Stimulated activated CD8-positive, alpha-beta memory T cell treated with anti-CD3 and anti-CD28 coated beads, Interleukin-12 subunit alpha, Interleukin-12 subunit beta, amount 100 ng/mL, for 24 hours (primary cell): ENCODE results near the gene KCNAB1.
"Not testable (repeated sequence)": the region's sequence is repeated elsewhere in the genome, so short reads cannot be mapped to it uniquely, and the experiment has no call there.

Experiments used
- DNase-seq: peaks from one replicate; pipeline ENCODE4 v3.0.0-alpha.2; 2020; ENCODE audit errors: extremely low read depth

KCNAB1 gene

GRCh38 chr3:156539051-156539450 lies 418.7 kb downstream of the KCNAB1 start:
- no peak for DNase-seq

- no peak for DNase-seq
Observed at GRCh38 chr3:156539802-156540201, 419.4 kb downstream of the KCNAB1 start.

GRCh38 chr3:156542101-156543042 lies 422.0 kb downstream of the KCNAB1 start:
- DNase-seq = no peak

- DNase-seq = no peak
Observed at GRCh38 chr3:156543043-156543555, 422.7 kb downstream of the KCNAB1 start.

GRCh38 chr3:156547637-156548036 lies 427.3 kb downstream of the KCNAB1 start:
- DNase-seq = no peak

GRCh38 chr3:156548041-156548687 lies 427.8 kb downstream of the KCNAB1 start:
- no peak for DNase-seq

- no peak for DNase-seq
Observed at GRCh38 chr3:156548902-156549301, 428.5 kb downstream of the KCNAB1 start.

GRCh38 chr3:156551261-156551660 lies 430.9 kb downstream of the KCNAB1 start:
- no peak for DNase-seq

GRCh38 chr3:156551746-156552145 lies 431.4 kb downstream of the KCNAB1 start:
- no peak for DNase-seq

GRCh38 chr3:156552973-156553372 lies 432.6 kb downstream of the KCNAB1 start:
- DNase-seq = no peak

- DNase-seq = no peak
Observed at GRCh38 chr3:156553705-156554356, 433.5 kb downstream of the KCNAB1 start.

- no peak for DNase-seq
Observed at GRCh38 chr3:156554515-156554841, 434.1 kb downstream of the KCNAB1 start.

GRCh38 chr3:156554842-156555687 lies 434.7 kb downstream of the KCNAB1 start, which contains the start of gene SSR3:
Gene SSR3, minus strand, starts transcription at chr3:156555117. Its CDS starts 28 bp downstream, at chr3:156555089.
- peak; percentile 99 for DNase-seq

GRCh38 chr3:156558389-156558788 lies 438.0 kb downstream of the KCNAB1 start:
- DNase-seq = no peak

GRCh38 chr3:156559321-156559720 lies 438.9 kb downstream of the KCNAB1 start:
- no peak for DNase-seq

- no peak for DNase-seq
Observed at GRCh38 chr3:156561533-156561932, 441.2 kb downstream of the KCNAB1 start.

GRCh38 chr3:156562486-156562885 lies 442.1 kb downstream of the KCNAB1 start:
- not testable (repeated sequence) for DNase-seq

GRCh38 chr3:156563900-156564682 lies 443.7 kb downstream of the KCNAB1 start:
- DNase-seq = no peak

- not testable (repeated sequence) for DNase-seq
Observed at GRCh38 chr3:156569016-156569415, 448.6 kb downstream of the KCNAB1 start.

GRCh38 chr3:156569881-156570280 lies 449.5 kb downstream of the KCNAB1 start:
- DNase-seq = not testable (repeated sequence)
